ENCODE results near the gene PI4KA.
"Not testable (repeated sequence)": the region's sequence is repeated elsewhere in the genome, so short reads cannot be mapped to it uniquely, and the experiment has no call there.

The PI4KA gene

GRCh38 chr22:20844055-20845037 is 14.3 kb downstream of the PI4KA start:
- no peak for DNase-seq

GRCh38 chr22:20843501-20843900 is 15.1 kb downstream of the PI4KA start:
- DNase-seq: no peak

- DNase-seq: no peak
These were observed 17.8 kb downstream of the PI4KA start for GRCh38 chr22:20840646-20841371.

- DNase-seq: no peak
These were observed 18.6 kb downstream of the PI4KA start for GRCh38 chr22:20839837-20840645.

GRCh38 chr22:20839354-20839753 is 19.3 kb downstream of the PI4KA start:
- DNase-seq: not testable (repeated sequence)

GRCh38 chr22:20836987-20837823 is 21.4 kb downstream of the PI4KA start:
- no peak for DNase-seq

GRCh38 chr22:20834725-20835124 is 23.9 kb downstream of the PI4KA start:
- DNase-seq: no peak

- no peak for DNase-seq
These were observed 24.4 kb downstream of the PI4KA start for GRCh38 chr22:20834206-20834605.

GRCh38 chr22:20833225-20833665 is 25.4 kb downstream of the PI4KA start:
- no peak for DNase-seq

GRCh38 chr22:20829491-20830134 is 29.0 kb downstream of the PI4KA start:
- DNase-seq: no peak

- not testable (repeated sequence) for DNase-seq
These were observed 32.0 kb downstream of the PI4KA start for GRCh38 chr22:20826373-20827152.

GRCh38 chr22:20825624-20826023 is 33.0 kb downstream of the PI4KA start:
- no peak for DNase-seq

- not testable (repeated sequence) for DNase-seq
These were observed 33.4 kb downstream of the PI4KA start for GRCh38 chr22:20825216-20825615.

GRCh38 chr22:20823264-20823663 is 35.3 kb downstream of the PI4KA start:
- DNase-seq: no peak

- no peak for DNase-seq
These were observed 36.4 kb downstream of the PI4KA start for GRCh38 chr22:20822240-20822639.

- not testable (repeated sequence) for DNase-seq
These were observed 36.8 kb downstream of the PI4KA start for GRCh38 chr22:20821717-20822239.

- no peak for DNase-seq
These were observed 39.1 kb downstream of the PI4KA start for GRCh38 chr22:20819471-20819870.

- DNase-seq: no peak
These were observed 40.1 kb downstream of the PI4KA start for GRCh38 chr22:20818471-20818870.

- no peak for DNase-seq
These were observed 42.1 kb downstream of the PI4KA start for GRCh38 chr22:20816559-20816958.

- DNase-seq: no peak
These were observed 43.0 kb downstream of the PI4KA start for GRCh38 chr22:20815477-20816050.

Data from inflammatory macrophage (primary cell).